ENCODE data around the gene FAU. TPM values are rescaled to one million over a fixed set of nuclear protein-coding genes. Genes with fewer than 3 reads are reported as not detected.
A peak's percentile ranks its signal among the peaks of the same experiment; 100 is the strongest.

Gene FAU
- total and polyA plus RNA-seq, 2 of the 13 experiments (the other 11 are each of a cell fraction or from before 2014, with no cell fraction given): 374 to 869 TPM

GRCh38 chr11:65116370-65117205 is 5.3 kb downstream of the FAU start (continued):
- TF ChIP-seq ZNF678 (CRISPR knock-in tag; IDR thresholded peaks at IDR 0.05): no peak
- no peak for TF ChIP-seq DR1 (CRISPR knock-in tag; IDR thresholded peaks at IDR 0.05)
- TF ChIP-seq YEATS4 (CRISPR knock-in tag; IDR thresholded peaks at IDR 0.05; ENCODE audit: borderline replicate concordance): no peak
- no peak for TF ChIP-seq SPEN (CRISPR knock-in tag; IDR thresholded peaks at IDR 0.05; ENCODE audit: low read depth)
- TF ChIP-seq REL (CRISPR knock-in tag; conservative IDR thresholded peaks at IDR 0.05): no peak
- TF ChIP-seq POLR2AphosphoS5 (IDR thresholded peaks at IDR 0.05; ENCODE audit: low read depth, low read length): no peak
- no peak for TF ChIP-seq PAWR (CRISPR knock-in tag; IDR thresholded peaks at IDR 0.05; ENCODE audit: borderline replicate concordance)
- no peak for TF ChIP-seq MIER2 (CRISPR knock-in tag; IDR thresholded peaks at IDR 0.05)
- TF ChIP-seq REST (IDR thresholded peaks at IDR 0.05; ENCODE audit: borderline replicate concordance in 1 of 2, low read depth in 1 of 2, low read length in 2 of 2): no peak
- TF ChIP-seq, protein P1, sequence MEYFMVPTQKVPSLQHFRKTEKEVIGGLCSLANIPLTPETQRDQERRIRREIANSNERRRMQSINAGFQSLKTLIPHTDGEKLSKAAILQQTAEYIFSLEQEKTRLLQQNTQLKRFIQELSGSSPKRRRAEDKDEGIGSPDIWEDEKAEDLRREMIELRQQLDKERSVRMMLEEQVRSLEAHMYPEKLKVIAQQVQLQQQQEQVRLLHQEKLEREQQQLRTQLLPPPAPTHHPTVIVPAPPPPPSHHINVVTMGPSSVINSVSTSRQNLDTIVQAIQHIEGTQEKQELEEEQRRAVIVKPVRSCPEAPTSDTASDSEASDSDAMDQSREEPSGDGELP (IDR thresholded peaks at IDR 0.05; ENCODE audit: borderline replicate concordance, low read depth): no peak
- TF ChIP-seq ZNF552 (CRISPR knock-in tag; IDR thresholded peaks at IDR 0.05; ENCODE audit: borderline replicate concordance): peak; percentile 29; the same call in 1 of the 2 replicates
- TF ChIP-seq, protein P2, sequence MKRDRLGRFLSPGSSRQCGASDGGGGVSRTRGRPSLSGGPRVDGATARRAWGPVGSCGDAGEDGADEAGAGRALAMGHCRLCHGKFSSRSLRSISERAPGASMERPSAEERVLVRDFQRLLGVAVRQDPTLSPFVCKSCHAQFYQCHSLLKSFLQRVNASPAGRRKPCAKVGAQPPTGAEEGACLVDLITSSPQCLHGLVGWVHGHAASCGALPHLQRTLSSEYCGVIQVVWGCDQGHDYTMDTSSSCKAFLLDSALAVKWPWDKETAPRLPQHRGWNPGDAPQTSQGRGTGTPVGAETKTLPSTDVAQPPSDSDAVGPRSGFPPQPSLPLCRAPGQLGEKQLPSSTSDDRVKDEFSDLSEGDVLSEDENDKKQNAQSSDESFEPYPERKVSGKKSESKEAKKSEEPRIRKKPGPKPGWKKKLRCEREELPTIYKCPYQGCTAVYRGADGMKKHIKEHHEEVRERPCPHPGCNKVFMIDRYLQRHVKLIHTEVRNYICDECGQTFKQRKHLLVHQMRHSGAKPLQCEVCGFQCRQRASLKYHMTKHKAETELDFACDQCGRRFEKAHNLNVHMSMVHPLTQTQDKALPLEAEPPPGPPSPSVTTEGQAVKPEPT (CRISPR knock-in tag; IDR thresholded peaks at IDR 0.05; ENCODE audit: low read depth): no peak
- no peak for TF ChIP-seq ZFAT (CRISPR knock-in tag; conservative IDR thresholded peaks at IDR 0.05)
- TF ChIP-seq KDM4B (CRISPR knock-in tag; IDR thresholded peaks at IDR 0.05): 0 out of 2 replicates have a peak, but pooled peaks have one; percentile 35
- no peak for TF ChIP-seq HNRNPUL1 (IDR thresholded peaks at IDR 0.05; ENCODE audit: low read depth, low read length)
- TF ChIP-seq ARNT2 (CRISPR knock-in tag; IDR thresholded peaks at IDR 0.05; ENCODE audit: low read depth): no peak
- TF ChIP-seq, protein P3, sequence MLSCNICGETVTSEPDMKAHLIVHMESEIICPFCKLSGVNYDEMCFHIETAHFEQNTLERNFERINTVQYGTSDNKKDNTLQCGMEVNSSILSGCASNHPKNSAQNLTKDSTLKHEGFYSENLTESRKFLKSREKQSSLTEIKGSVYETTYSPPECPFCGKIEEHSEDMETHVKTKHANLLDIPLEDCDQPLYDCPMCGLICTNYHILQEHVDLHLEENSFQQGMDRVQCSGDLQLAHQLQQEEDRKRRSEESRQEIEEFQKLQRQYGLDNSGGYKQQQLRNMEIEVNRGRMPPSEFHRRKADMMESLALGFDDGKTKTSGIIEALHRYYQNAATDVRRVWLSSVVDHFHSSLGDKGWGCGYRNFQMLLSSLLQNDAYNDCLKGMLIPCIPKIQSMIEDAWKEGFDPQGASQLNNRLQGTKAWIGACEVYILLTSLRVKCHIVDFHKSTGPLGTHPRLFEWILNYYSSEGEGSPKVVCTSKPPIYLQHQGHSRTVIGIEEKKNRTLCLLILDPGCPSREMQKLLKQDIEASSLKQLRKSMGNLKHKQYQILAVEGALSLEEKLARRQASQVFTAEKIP (CRISPR knock-in tag; IDR thresholded peaks at IDR 0.05; ENCODE audit: borderline replicate concordance): no peak
- TF ChIP-seq ZFP1 (CRISPR knock-in tag; IDR thresholded peaks at IDR 0.05): no peak
- TF ChIP-seq ATF4 (CRISPR knock-in tag; IDR thresholded peaks at IDR 0.05): no peak

Data from HepG2 (cell line).